Suprapubic skin (tissue), 4 donors: ENCODE data around the gene RXRA. TPM values are rescaled to one million over a fixed set of nuclear protein-coding genes. Genes with fewer than 3 reads are reported as not detected.
A peak's percentile ranks its signal among the peaks of the same experiment; 100 is the strongest.

Source experiments
- DNase-seq, 2 donors: peaks; one replicate each; pipeline ENCODE4 v3.0.0-alpha.2; 2019; ENCODE audit warnings: low spot score in 2 of 2
- H3K27ac ChIP-seq: fragments of 200-600 bp; sonication (generic); one replicate; pipeline ENCODE4 v1.5.1; 2019
- H3K27me3 ChIP-seq: fragments of 200-600 bp; sonication (generic); one replicate; pipeline ENCODE4 v1.5.1; 2019
- H3K36me3 ChIP-seq: fragments of 200-600 bp; sonication (generic); one replicate; pipeline ENCODE4 v1.5.1; 2019
- H3K4me1 ChIP-seq: fragments of 200-600 bp; sonication (generic); one replicate; pipeline ENCODE4 v1.5.1; 2019
- H3K4me3 ChIP-seq: fragments of 200-600 bp; sonication (generic); one replicate; pipeline ENCODE4 v1.5.1; 2019; ENCODE audit warnings: mild to moderate bottlenecking
- H3K9me3 ChIP-seq: fragments of 200-600 bp; sonication (generic); one replicate; pipeline ENCODE4 v1.5.1; 2019
- CTCF ChIP-seq, 2 donors: fragments of 200-600 bp in 1 of 2; fragments of 450-650 bp in 1 of 2; sonication (generic) in 1 of 2; IDR thresholded peaks; one replicate each; pipeline ENCODE4 v1.5.1; 2016 to 2019; ENCODE audit warnings: antibody characterized with exemption in 2 of 2, mild to moderate bottlenecking in 1 of 2, moderate library complexity in 1 of 2
- EP300 ChIP-seq: sonication (generic); formaldehyde crosslinking; IDR thresholded peaks from one replicate; pipeline ENCODE4 v1.6.1; 2017; ENCODE audit warnings: antibody characterized with exemption
- POLR2A ChIP-seq, 2 donors: fragments of 450-650 bp; IDR thresholded peaks; one replicate each; pipeline ENCODE4 v1.6.1; 2017; ENCODE audit warnings: antibody characterized with exemption in 2 of 2, mild to moderate bottlenecking in 2 of 2, moderate library complexity in 2 of 2
- POLR2AphosphoS5 ChIP-seq, 3 donors: sonication (generic); formaldehyde crosslinking; IDR thresholded peaks; one replicate each; pipeline ENCODE4 v1.6.1; 2017; ENCODE audit warnings: antibody characterized with exemption in 3 of 3
- WGBS: methylation state at CpG from one replicate; pipeline ENCODE4 v1.1.5; 2018; 5-methylcytosine and 5-hydroxymethylcytosine counted together
- total RNA-seq, 4 donors: library from RNA; depleted of rRNA; stranded (reverse); fragments of >200 nt; gene quantifications; one replicate each; pipeline ENCODE4 v1.1.0, GENCODE V29; 2016

RXRA gene
- total RNA-seq, 4 donors from 2014 or later, result 165 to 240 (median 185) TPM

GRCh38 chr9:134332266-134332665 lies 6.0 kb downstream of the RXRA start:
- peaks cover 98% of the 10 kb centered on the region for H3K4me1 ChIP-seq
- no peak for TF ChIP-seq POLR2AphosphoS5 (IDR thresholded peaks at IDR 0.05)
- TF ChIP-seq POLR2A (IDR thresholded peaks at IDR 0.05), result no peak
- no peak for TF ChIP-seq CTCF (IDR thresholded peaks at IDR 0.05)
- no peak for TF ChIP-seq EP300
- no peaks in the 10 kb centered on the region for H3K36me3 ChIP-seq
- H3K4me3 ChIP-seq, result no peak overlapping the region
- no peak for DNase-seq
- WGBS, result 50% methylated on average over 7 of the region's 13 CpGs
- no peak overlapping the region for H3K27ac ChIP-seq
- H3K9me3 ChIP-seq, result no peaks in the 10 kb centered on the region
- H3K27me3 ChIP-seq, result no peaks in the 10 kb centered on the region

- H3K4me3 ChIP-seq, result peak overlapping the region; percentile 1
- no peak overlapping the region for H3K27ac ChIP-seq
- TF ChIP-seq POLR2A (IDR thresholded peaks at IDR 0.05) (no peak), EP300 (no peak), CTCF (IDR thresholded peaks at IDR 0.05) (no peak), POLR2AphosphoS5 (IDR thresholded peaks at IDR 0.05) (no peak)
- no peaks in the 10 kb centered on the region for H3K9me3 ChIP-seq
- WGBS, result no CpG with 5 or more reads among the region's 8 CpGs
- peaks cover 99% of the 10 kb centered on the region for H3K4me1 ChIP-seq
- no peak for DNase-seq
- no peaks in the 10 kb centered on the region for H3K36me3 ChIP-seq
- no peaks in the 10 kb centered on the region for H3K27me3 ChIP-seq
These were observed 6.6 kb downstream of the RXRA start for GRCh38 chr9:134332841-134333233.

GRCh38 chr9:134333234-134333873 lies 7.1 kb downstream of the RXRA start:
- WGBS, result 28% methylated on average over 5 of the region's 24 CpGs
- TF ChIP-seq POLR2A (IDR thresholded peaks at IDR 0.05) (no peak), CTCF (IDR thresholded peaks at IDR 0.05) (no peak), POLR2AphosphoS5 (IDR thresholded peaks at IDR 0.05) (no peak), EP300 (no peak)
- H3K27ac ChIP-seq, result no peak overlapping the region
- H3K4me3 ChIP-seq, result peak overlapping the region; percentile 1
- peaks cover 99% of the 10 kb centered on the region for H3K4me1 ChIP-seq
- no peaks in the 10 kb centered on the region for H3K27me3 ChIP-seq
- no peaks in the 10 kb centered on the region for H3K36me3 ChIP-seq
- DNase-seq, result no peak
- no peaks in the 10 kb centered on the region for H3K9me3 ChIP-seq

GRCh38 chr9:134333874-134334581 lies 7.8 kb downstream of the RXRA start:
- H3K9me3 ChIP-seq, result no peaks in the 10 kb centered on the region
- H3K4me1 ChIP-seq, result peaks cover 99% of the 10 kb centered on the region
- H3K36me3 ChIP-seq, result no peaks in the 10 kb centered on the region
- H3K27me3 ChIP-seq, result no peaks in the 10 kb centered on the region
- no peak for DNase-seq
- 53% methylated on average over 8 of the region's 16 CpGs for WGBS
- TF ChIP-seq POLR2AphosphoS5 (IDR thresholded peaks at IDR 0.05) (no peak), CTCF (IDR thresholded peaks at IDR 0.05) (no peak), EP300 (no peak), POLR2A (IDR thresholded peaks at IDR 0.05) (no peak)
- H3K4me3 ChIP-seq, result peak overlapping the region; percentile 1
- no peak overlapping the region for H3K27ac ChIP-seq

GRCh38 chr9:134335061-134335460 lies 8.8 kb downstream of the RXRA start:
- WGBS, result 68% methylated on average over 2 of the region's 2 CpGs
- DNase-seq, result no peak
- no peaks in the 10 kb centered on the region for H3K36me3 ChIP-seq
- H3K4me3 ChIP-seq, result no peak overlapping the region
- peaks cover 99% of the 10 kb centered on the region for H3K4me1 ChIP-seq
- no peak overlapping the region for H3K27ac ChIP-seq
- H3K27me3 ChIP-seq, result no peaks in the 10 kb centered on the region
- H3K9me3 ChIP-seq, result no peaks in the 10 kb centered on the region
- TF ChIP-seq EP300 (no peak), CTCF (IDR thresholded peaks at IDR 0.05) (no peak), POLR2A (IDR thresholded peaks at IDR 0.05) (no peak), POLR2AphosphoS5 (IDR thresholded peaks at IDR 0.05) (no peak)
